H1 (cell line): ENCODE measurements around the gene DNAJB12. TPM values are rescaled to one million over a fixed set of nuclear protein-coding genes. Genes with fewer than 3 reads are reported as not detected.

Experiments used
- CTCF ChIA-PET: fragments of 300-600 bp; sonication (Branson Sonifier 250); formaldehyde crosslinking; loops from one replicate; lab custom pipeline; 2021; ENCODE audit not compliant: partially characterized antibody; lab: Charles Lee
- POLR2A ChIA-PET: fragments of 300-600 bp; sonication (Branson Sonifier 250); formaldehyde crosslinking; loops from one replicate; lab custom pipeline; 2021; ENCODE audit warnings: inconsistent platforms; ENCODE audit not compliant: partially characterized antibody; lab: Charles Lee
- DNase-seq, 2 experiments: peaks; one replicate each; pipeline versions ENCODE4 v3.0.0 to v3.0.0-alpha.2; 2010 to 2022; ENCODE audit warnings: low spot score in 2 of 2, low read depth in 1 of 2, mixed read lengths in 1 of 2
- FAIRE-seq: peaks from 2 replicates; lab custom pipeline; 2011; peaks lifted over from hg19 to GRCh38; lab: Jason Lieb, UNC
- H2AFZ ChIP-seq: 2 replicates; pipeline ENCODE4 v1.8.1; 2012; ENCODE audit warnings: low read length, inconsistent platforms
- H2AK5ac ChIP-seq: 2 replicates; pipeline ENCODE4 v1.6.1; 2013; ENCODE audit warnings: low read depth, low read length
- H2BK120ac ChIP-seq: replicated peaks from 2 replicates; pipeline ENCODE3; 2013; ENCODE audit warnings: low read depth, low read length, inconsistent platforms
- H2BK12ac ChIP-seq: 2 replicates; pipeline ENCODE4 v1.6.1; 2013; ENCODE audit warnings: low read depth, low read length
- H2BK15ac ChIP-seq: 2 replicates; pipeline ENCODE4 v1.6.1; 2013; ENCODE audit warnings: low read length
- H2BK20ac ChIP-seq: 2 replicates; pipeline ENCODE4 v1.6.1; 2013; ENCODE audit warnings: low read length
- H2BK5ac ChIP-seq: 2 replicates; pipeline ENCODE4 v1.6.1; 2013; ENCODE audit warnings: low read depth, low read length
- H3K14ac ChIP-seq: 2 replicates; pipeline ENCODE4 v1.6.1; 2013; ENCODE audit warnings: inconsistent platforms; ENCODE audit not compliant: insufficient read length
- H3K18ac ChIP-seq: 2 replicates; pipeline ENCODE4 v1.6.1; 2013; ENCODE audit warnings: low read length; ENCODE audit errors: extremely low read depth
- H3K23ac ChIP-seq: 2 replicates; pipeline ENCODE4 v1.6.1; 2013; ENCODE audit warnings: inconsistent platforms; ENCODE audit not compliant: insufficient read length
- H3K23me2 ChIP-seq: 2 replicates; pipeline ENCODE4 v1.6.1; 2013; ENCODE audit warnings: low read depth, low read length
- H3K27ac ChIP-seq: 2 replicates; pipeline ENCODE4 v1.6.1; 2011; ENCODE audit warnings: low read depth, low read length, inconsistent platforms
- H3K27me3 ChIP-seq, 4 experiments: replicated peaks in 1 of 4; 1 replicate in 1 of 4; 2 replicates in 3 of 4; pipeline versions ENCODE4 v1.6.1 to v1.8.1; 2011 to 2013; ENCODE audit warnings: low read length in 3 of 4, mild to moderate bottlenecking in 3 of 4, inconsistent platforms in 2 of 4, mixed read lengths in 2 of 4, moderate library complexity in 1 of 4; ENCODE audit not compliant: control insufficient read depth in 3 of 4, insufficient read depth in 3 of 4; ENCODE audit errors: extremely low read depth in 1 of 4
- H3K36me3 ChIP-seq, 4 experiments: 2 replicates each; pipeline versions ENCODE4 v1.6.1 to v1.8.1; 2011 to 2013; ENCODE audit warnings: mild to moderate bottlenecking in 4 of 4, low read length in 3 of 4, moderate library complexity in 2 of 4, control low read depth in 1 of 4, inconsistent platforms in 1 of 4; ENCODE audit not compliant: insufficient read depth in 4 of 4, control insufficient read depth in 2 of 4
- H3K4ac ChIP-seq: replicated peaks from 2 replicates; pipeline ENCODE3; 2013; ENCODE audit warnings: low read length, low read depth, mixed read lengths, inconsistent platforms; ENCODE audit not compliant: insufficient read length
- H3K4me1 ChIP-seq, 4 experiments: replicated peaks in 1 of 4; 1 replicate in 1 of 4; 2 replicates in 3 of 4; pipeline versions ENCODE4 v1.6.1 to v1.8.1; 2011 to 2013; ENCODE audit warnings: low read length in 3 of 4, inconsistent platforms in 2 of 4, mixed read lengths in 1 of 4; ENCODE audit not compliant: insufficient read depth in 4 of 4, control insufficient read depth in 3 of 4
- H3K4me2 ChIP-seq, 2 experiments: 2 replicates each; pipeline versions ENCODE4 v1.6.1 to v1.8.1; 2011 to 2013; ENCODE audit warnings: low read depth in 2 of 2, low read length in 2 of 2, control low read depth in 1 of 2, inconsistent platforms in 1 of 2, mild to moderate bottlenecking in 1 of 2; ENCODE audit not compliant: insufficient read depth in 1 of 2
- H3K4me3 ChIP-seq, 4 experiments: fragments of 200-600, 300-600 bp in 1 of 4; sonication (generic), shearing (Covaris generic), sonication (Bioruptor Twin) in 1 of 4; 2 replicates each; pipeline versions ENCODE4 v1.5.1 to v1.8.1; 2011 to 2016; ENCODE audit warnings: low read length in 4 of 4, low read depth in 3 of 4, control low read depth in 2 of 4, inconsistent platforms in 2 of 4, mild to moderate bottlenecking in 2 of 4, mixed read lengths in 1 of 4, moderate library complexity in 1 of 4; ENCODE audit not compliant: insufficient read depth in 2 of 4; ENCODE audit errors: extremely low read depth in 1 of 4
- H3K56ac ChIP-seq: replicated peaks from 2 replicates; pipeline ENCODE3; 2013; ENCODE audit warnings: low read depth, mild to moderate bottlenecking, mixed read lengths, low read length, inconsistent platforms; ENCODE audit not compliant: insufficient read length
- H3K79me1 ChIP-seq: 2 replicates; pipeline ENCODE4 v1.6.1; 2013; ENCODE audit warnings: low read depth, low read length, control low read depth
- H3K79me2 ChIP-seq, 2 experiments: 2 replicates each; pipeline versions ENCODE4 v1.6.1 to v1.8.1; 2012 to 2013; ENCODE audit warnings: low read length in 2 of 2, mild to moderate bottlenecking in 2 of 2, inconsistent platforms in 1 of 2; ENCODE audit not compliant: insufficient read depth in 2 of 2, control insufficient read depth in 1 of 2
- H3K9ac ChIP-seq, 4 experiments: replicated peaks in 1 of 4; 1 replicate in 1 of 4; 2 replicates in 3 of 4; pipeline versions ENCODE4 v1.6.1 to v1.8.1; 2011 to 2013; ENCODE audit warnings: low read depth in 3 of 4, low read length in 3 of 4, control low read depth in 2 of 4, mild to moderate bottlenecking in 2 of 4, moderate library complexity in 2 of 4, inconsistent platforms in 1 of 4; ENCODE audit errors: extremely low read depth in 1 of 4
- H3K9me3 ChIP-seq, 2 experiments: 2 replicates each; pipeline versions ENCODE4 v1.6.1 to v1.8.1; 2012 to 2013; ENCODE audit warnings: mild to moderate bottlenecking in 2 of 2, moderate library complexity in 2 of 2, control low read depth in 1 of 2, inconsistent platforms in 1 of 2, low read depth in 1 of 2, low read length in 1 of 2, mixed read lengths in 1 of 2; ENCODE audit not compliant: insufficient read depth in 2 of 2
- H4K20me1 ChIP-seq, 2 experiments: replicated peaks in 1 of 2; 2 replicates each; pipeline versions ENCODE3 to v1.8.1; 2011 to 2013; ENCODE audit warnings: inconsistent platforms in 2 of 2, low read length in 2 of 2, mild to moderate bottlenecking in 1 of 2; ENCODE audit not compliant: insufficient read depth in 2 of 2, control insufficient read depth in 1 of 2
- H4K5ac ChIP-seq: 2 replicates; pipeline ENCODE4 v1.6.1; 2013; ENCODE audit warnings: low read length, low read depth, mixed read lengths, inconsistent platforms; ENCODE audit not compliant: insufficient read length
- H4K8ac ChIP-seq: 2 replicates; pipeline ENCODE4 v1.8.0; 2013; ENCODE audit warnings: mild to moderate bottlenecking, moderate library complexity, low read length, inconsistent platforms; ENCODE audit not compliant: insufficient read depth; ENCODE audit errors: extremely low read depth
- H4K91ac ChIP-seq: replicated peaks from 2 replicates; pipeline ENCODE3; 2013; ENCODE audit warnings: low read length, mixed read lengths, inconsistent platforms; ENCODE audit not compliant: insufficient read length
- BCL11A ChIP-seq, 2 experiments: IDR thresholded peaks; one replicate each; pipeline ENCODE4 v1.6.1; 2011; ENCODE audit warnings: low read depth in 2 of 2, low read length in 2 of 2, mild to moderate bottlenecking in 2 of 2
- CEBPB ChIP-seq: IDR thresholded peaks from 2 replicates; pipeline ENCODE4 v1.6.1; 2012; ENCODE audit warnings: low read depth, low read length
- EGR1 ChIP-seq: IDR thresholded peaks from 2 replicates; pipeline ENCODE4 v1.6.1; 2011; ENCODE audit warnings: low read depth, low read length, borderline replicate concordance
- KDM4A ChIP-seq: IDR thresholded peaks from one replicate; pipeline ENCODE4 v1.7.1; 2012; ENCODE audit warnings: low read depth, mild to moderate bottlenecking, moderate library complexity, low read length, inconsistent platforms; ENCODE audit not compliant: severe bottlenecking
- MAFK ChIP-seq: IDR thresholded peaks from 2 replicates; pipeline ENCODE4 v1.6.1; 2012; ENCODE audit warnings: low read depth, mild to moderate bottlenecking, improper control_type of control experiment, low read length
- NRF1 ChIP-seq: IDR thresholded peaks from 2 replicates; pipeline ENCODE4 v1.6.1; 2011; ENCODE audit warnings: mild to moderate bottlenecking, low read depth, low read length, improper control_type of control experiment
- POU5F1 ChIP-seq: IDR thresholded peaks from 2 replicates; pipeline ENCODE4 v1.6.1; 2011; ENCODE audit warnings: low read depth, mild to moderate bottlenecking, low read length, moderate library complexity
- SIX5 ChIP-seq: IDR thresholded peaks from 2 replicates; pipeline ENCODE4 v1.6.1; 2011; ENCODE audit warnings: mild to moderate bottlenecking, low read depth, low read length
- TAF1 ChIP-seq: IDR thresholded peaks from 2 replicates; pipeline ENCODE4 v1.6.1; 2011; ENCODE audit warnings: mild to moderate bottlenecking, low read depth, low read length
- TAF7 ChIP-seq: optimal IDR thresholded peaks from 2 replicates; pipeline ENCODE3; 2011; ENCODE audit warnings: low read depth, mild to moderate bottlenecking, inconsistent platforms, low read length, moderate library complexity, borderline replicate concordance
- WGBS, 2 experiments: shearing (Covaris generic) in 1 of 2; methylation state at CpG; one replicate each; pipeline versions ENCODE4 v1.1.6 to v1.1.7; 2013 to 2015; ENCODE audit warnings: low lambda C conversion rate in 2 of 2, mixed read lengths in 2 of 2, inconsistent platforms in 1 of 2, low coverage in 1 of 2, missing lambda C conversion rate in 1 of 2; ENCODE audit not compliant: insufficient replicate concordance in 2 of 2, insufficient coverage in 1 of 2, insufficient read length in 1 of 2; ENCODE audit errors: extremely low coverage in 1 of 2, missing lambda C conversion rate in 1 of 2; 5-methylcytosine and 5-hydroxymethylcytosine counted together
- polyA plus RNA-seq, 7 experiments: library from polyadenylated mRNA; depleted of rRNA in 3 of 7; stranded (reverse) in 5 of 7; unstranded in 2 of 7; fragments of >200 nt in 5 of 7; fragments of 200-250 nt in 2 of 7; gene quantifications; 1 replicate in 5 of 7; 2 replicates in 1 of 7; 4 replicates in 1 of 7; pipeline versions ENCODE4 v1.2.1 to v1.2.3, GENCODE V29; 2011 to 2013; ENCODE audit warnings: missing spikeins in 2 of 7, mixed read lengths in 2 of 7
- total RNA-seq: library from RNA; stranded (reverse); fragmentation: NEBNext Ultra II Directional; extraction: Animal tissue kit (Norgen Biotek cat#: 25700); gene quantifications from 2 replicates; pipeline ENCODE4 v1.2.1, GENCODE V29; 2021
- TF ChIP-seq, protein P1 (sequence below): IDR thresholded peaks from 2 replicates; pipeline ENCODE4 v1.6.1; 2012; ENCODE audit warnings: inconsistent platforms
- TF ChIP-seq, protein P2 (sequence below): IDR thresholded peaks from 2 replicates; pipeline ENCODE4 v1.6.1; 2011; ENCODE audit warnings: low read depth, mild to moderate bottlenecking, low read length; ENCODE audit not compliant: insufficient read depth

The DNAJB12 gene
- total and polyA plus RNA-seq, 2 of the 8 experiments (the other 6 are each of a cell fraction or from before 2014, with no cell fraction given), result 10.8 to 20.5 TPM

- DNase-seq (no peak), FAIRE-seq (no peak)
- ChIA-PET CTCF (interaction anchor here (0.9 to 3.4 kb wide), 10 partner anchors 9 to 165 kb away, joined by 3 to 26 read pairs (median 4); partner anchors contain the start of gene DDIT4), POLR2A (interaction anchor here (0.9 to 13.8 kb wide), 10 partner anchors 11 to 42 kb away, joined by 3 to 205 read pairs (median 4); partner anchors contain the start of gene DDIT4)
- Histone ChIP-seq H3K79me1 (no peaks in the 10 kb centered on the region), H2BK20ac (0 out of 2 replicates have a peak overlapping the region, but pooled peaks have one; percentile 32), H3K27ac (no peak overlapping the region), H3K23ac (no peak overlapping the region), H2BK12ac (no peak overlapping the region), H3K56ac (no peak overlapping the region), H3K27me3 (no peaks in the 10 kb centered on the region), H4K20me1 (no peaks in the 10 kb centered on the region), H2AK5ac (no peak overlapping the region), H2BK120ac (no peak overlapping the region), H3K4me1 (peaks cover 5 to 7% (median 6%) of the 10 kb centered on the region in 4 experiments), H2BK5ac (no peak overlapping the region), H3K14ac (no peak overlapping the region), H4K8ac (no peak overlapping the region), H3K23me2 (no peaks in the 10 kb centered on the region), H2AFZ (no peak overlapping the region), H3K36me3 (no peaks in the 10 kb centered on the region), H3K4me2 (no peak overlapping the region), H3K18ac (no peak overlapping the region), H4K5ac (no peak overlapping the region), H3K79me2 (no peaks in the 10 kb centered on the region), H2BK15ac (no peak overlapping the region), H3K9me3 (no peaks in the 10 kb centered on the region), H3K4ac (no peak overlapping the region), H4K91ac (no peak overlapping the region), H3K4me3 (no peak overlapping the region), H3K9ac (no peak overlapping the region)
- WGBS, 2 experiments, result 91% methylated on average over 4 of the region's 4 CpGs; no CpG with 5 or more reads in 1 of the 2 experiments
- TF ChIP-seq EGR1, result no peak
- no peak for TF ChIP-seq TAF1
- TF ChIP-seq CEBPB, result no peak
- TF ChIP-seq, protein P1, sequence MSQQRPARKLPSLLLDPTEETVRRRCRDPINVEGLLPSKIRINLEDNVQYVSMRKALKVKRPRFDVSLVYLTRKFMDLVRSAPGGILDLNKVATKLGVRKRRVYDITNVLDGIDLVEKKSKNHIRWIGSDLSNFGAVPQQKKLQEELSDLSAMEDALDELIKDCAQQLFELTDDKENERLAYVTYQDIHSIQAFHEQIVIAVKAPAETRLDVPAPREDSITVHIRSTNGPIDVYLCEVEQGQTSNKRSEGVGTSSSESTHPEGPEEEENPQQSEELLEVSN, result no peak
- no peak for TF ChIP-seq KDM4A
- TF ChIP-seq, protein P2, sequence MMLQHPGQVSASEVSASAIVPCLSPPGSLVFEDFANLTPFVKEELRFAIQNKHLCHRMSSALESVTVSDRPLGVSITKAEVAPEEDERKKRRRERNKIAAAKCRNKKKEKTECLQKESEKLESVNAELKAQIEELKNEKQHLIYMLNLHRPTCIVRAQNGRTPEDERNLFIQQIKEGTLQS, result no peak
- TF ChIP-seq SIX5, result no peak
- TF ChIP-seq TAF7, result no peak
- no peak for TF ChIP-seq MAFK
- no peak for TF ChIP-seq NRF1
- no peak for TF ChIP-seq POU5F1
- no peak for TF ChIP-seq BCL11A (IDR thresholded peaks at IDR 0.05; ENCODE audit: low read depth in 2 of 2, low read length in 2 of 2)
These were observed 63.6 kb downstream of the DNAJB12 start for GRCh38 chr10:72291019-72291532.
